Loucy (cell line): Measurements from ENCODE around the gene POLD4.

Source experiments
- H2AFZ ChIP-seq: fragments of 200-600 bp; sonication (generic); 2 replicates; pipeline ENCODE4 v1.6.0; 2016; ENCODE audit warnings: antibody characterized with exemption, mild to moderate bottlenecking, low read length, moderate library complexity
- H3F3A ChIP-seq: fragments of 200-600 bp; 2 replicates; pipeline ENCODE4 v1.6.0; 2016; ENCODE audit warnings: antibody characterized with exemption, low read depth, mild to moderate bottlenecking
- H3K27me3 ChIP-seq: fragments of 200-600 bp; sonication (generic); 2 replicates; pipeline ENCODE4 v1.6.1; 2014; ENCODE audit warnings: low read length, mild to moderate bottlenecking; ENCODE audit not compliant: insufficient read depth, poor library complexity, severe bottlenecking
- H3K36me3 ChIP-seq: fragments of 200-600 bp; sonication (generic); 2 replicates; pipeline ENCODE4 v1.6.1; 2016; ENCODE audit warnings: low read length; ENCODE audit not compliant: insufficient read depth
- H3K4me1 ChIP-seq: fragments of 200-600 bp; sonication (generic); 2 replicates; pipeline ENCODE4 v1.5.1; 2014; ENCODE audit warnings: low read length, mild to moderate bottlenecking; ENCODE audit not compliant: insufficient read depth, poor library complexity, severe bottlenecking
- H3K4me2 ChIP-seq: fragments of 200-600 bp; sonication (generic); 2 replicates; pipeline ENCODE4 v1.6.0; 2014; ENCODE audit warnings: antibody characterized with exemption, low read length, low read depth, mild to moderate bottlenecking; ENCODE audit not compliant: poor library complexity, severe bottlenecking
- H3K4me3 ChIP-seq: fragments of 200-600 bp; sonication (generic); 2 replicates; pipeline ENCODE4 v1.5.1; 2014; ENCODE audit warnings: low read length, mild to moderate bottlenecking, mixed read lengths; ENCODE audit not compliant: poor library complexity, severe bottlenecking
- H3K79me2 ChIP-seq: fragments of 200-600 bp; sonication (generic); 2 replicates; pipeline ENCODE4 v1.6.1; 2014; ENCODE audit warnings: low read length; ENCODE audit not compliant: insufficient read depth
- H3K9ac ChIP-seq: fragments of 200-600 bp; sonication (generic); 2 replicates; pipeline ENCODE4 v1.6.0; 2014; ENCODE audit warnings: mild to moderate bottlenecking, low read depth, low read length, moderate library complexity; ENCODE audit not compliant: poor library complexity, severe bottlenecking
- H3K9me2 ChIP-seq: fragments of 200-600 bp; sonication (generic); replicated peaks from 2 replicates; pipeline ENCODE4 v1.6.1; 2016; ENCODE audit warnings: low read depth, low read length, mixed read lengths
- H3K9me3 ChIP-seq: fragments of 200-600 bp; sonication (generic); 2 replicates; pipeline ENCODE4 v1.6.1; 2014; ENCODE audit warnings: mild to moderate bottlenecking, antibody characterized with exemption, low read length, low read depth; ENCODE audit not compliant: insufficient read depth
- H4K20me1 ChIP-seq: fragments of 200-600 bp; sonication (generic); 2 replicates; pipeline ENCODE4 v1.6.0; 2014; ENCODE audit warnings: antibody characterized with exemption, low read length, mild to moderate bottlenecking; ENCODE audit not compliant: insufficient read depth, poor library complexity, severe bottlenecking
- EZH2phosphoT487 ChIP-seq: fragments of 200-600 bp; IDR thresholded peaks from 2 replicates; pipeline ENCODE4 v1.6.1; 2018; ENCODE audit warnings: antibody characterized with exemption, mild to moderate bottlenecking, moderate library complexity, borderline replicate concordance
- TF ChIP-seq, protein P1 (sequence below): fragments of 200-600 bp; sonication (generic); conservative IDR thresholded peaks from 2 replicates; pipeline ENCODE4 v1.5.1; 2014; ENCODE audit warnings: mild to moderate bottlenecking, antibody characterized with exemption, low read length

Gene POLD4

DNA sequence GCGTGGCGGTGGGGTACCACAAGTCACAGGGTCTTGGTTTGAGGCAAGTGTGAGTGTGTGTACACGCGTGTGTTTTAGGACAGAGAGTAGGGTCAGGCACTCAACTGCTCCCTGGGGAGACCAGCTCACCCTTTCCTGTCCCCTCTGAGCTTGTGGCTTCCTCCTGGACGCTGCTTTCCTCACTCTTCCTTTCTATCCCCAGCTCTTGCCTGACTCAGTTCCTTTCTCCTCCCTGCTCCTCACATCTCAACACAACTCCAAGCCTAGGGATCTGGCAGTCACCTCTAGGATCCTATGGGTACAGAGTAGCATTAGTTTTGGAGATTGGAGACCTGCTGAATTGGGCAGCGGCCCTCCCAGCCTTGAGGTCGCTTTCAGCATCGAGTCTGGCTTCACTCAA is 15.9 kb upstream of the POLD4 start:
- no peak overlapping the region for H3K9ac ChIP-seq
- no peaks in the 10 kb centered on the region for H3K27me3 ChIP-seq
- H3K9me2 ChIP-seq = no peaks in the 10 kb centered on the region
- H3K36me3 ChIP-seq = no peaks in the 10 kb centered on the region
- H3F3A ChIP-seq = no peaks in the 10 kb centered on the region
- no peaks in the 10 kb centered on the region for H3K9me3 ChIP-seq
- H3K4me2 ChIP-seq = no peak overlapping the region
- H4K20me1 ChIP-seq = no peaks in the 10 kb centered on the region
- H3K4me1 ChIP-seq = peaks cover 64% of the 10 kb centered on the region
- no peak overlapping the region for H3K4me3 ChIP-seq
- H3K79me2 ChIP-seq = peaks cover 4% of the 10 kb centered on the region; the same call in 1 of the 2 replicates
- TF ChIP-seq, protein P1, sequence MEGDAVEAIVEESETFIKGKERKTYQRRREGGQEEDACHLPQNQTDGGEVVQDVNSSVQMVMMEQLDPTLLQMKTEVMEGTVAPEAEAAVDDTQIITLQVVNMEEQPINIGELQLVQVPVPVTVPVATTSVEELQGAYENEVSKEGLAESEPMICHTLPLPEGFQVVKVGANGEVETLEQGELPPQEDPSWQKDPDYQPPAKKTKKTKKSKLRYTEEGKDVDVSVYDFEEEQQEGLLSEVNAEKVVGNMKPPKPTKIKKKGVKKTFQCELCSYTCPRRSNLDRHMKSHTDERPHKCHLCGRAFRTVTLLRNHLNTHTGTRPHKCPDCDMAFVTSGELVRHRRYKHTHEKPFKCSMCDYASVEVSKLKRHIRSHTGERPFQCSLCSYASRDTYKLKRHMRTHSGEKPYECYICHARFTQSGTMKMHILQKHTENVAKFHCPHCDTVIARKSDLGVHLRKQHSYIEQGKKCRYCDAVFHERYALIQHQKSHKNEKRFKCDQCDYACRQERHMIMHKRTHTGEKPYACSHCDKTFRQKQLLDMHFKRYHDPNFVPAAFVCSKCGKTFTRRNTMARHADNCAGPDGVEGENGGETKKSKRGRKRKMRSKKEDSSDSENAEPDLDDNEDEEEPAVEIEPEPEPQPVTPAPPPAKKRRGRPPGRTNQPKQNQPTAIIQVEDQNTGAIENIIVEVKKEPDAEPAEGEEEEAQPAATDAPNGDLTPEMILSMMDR = no peak
- no peak for TF ChIP-seq EZH2phosphoT487
- H2AFZ ChIP-seq = no peak overlapping the region

DNA sequence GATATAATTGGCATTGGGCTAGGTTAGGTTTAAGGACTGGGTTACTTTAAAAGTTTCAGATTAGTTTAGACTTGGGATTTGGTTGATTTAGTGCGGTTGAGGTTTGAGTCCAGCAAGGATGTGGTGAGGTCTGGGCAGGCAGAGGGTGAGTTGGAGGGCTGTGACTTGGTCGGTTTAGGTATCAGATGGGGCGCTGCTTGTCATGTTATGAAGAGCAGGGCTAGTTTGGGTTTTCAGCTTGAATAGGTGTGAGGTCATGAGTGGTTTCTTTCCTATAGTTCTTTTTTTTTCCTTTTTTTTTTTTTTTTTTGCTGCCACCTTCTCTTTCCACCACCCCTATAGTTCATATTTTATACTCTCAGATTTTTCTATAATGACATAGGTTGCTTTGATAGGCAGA is 15.3 kb upstream of the POLD4 start:
- Histone ChIP-seq H3K4me3 (no peak overlapping the region), H3K79me2 (peaks cover 4% of the 10 kb centered on the region; the same call in 1 of the 2 replicates), H3K27me3 (no peaks in the 10 kb centered on the region), H3K36me3 (no peaks in the 10 kb centered on the region), H3K9me2 (no peaks in the 10 kb centered on the region), H4K20me1 (no peaks in the 10 kb centered on the region), H3F3A (no peaks in the 10 kb centered on the region), H2AFZ (no peak overlapping the region), H3K4me1 (peaks cover 63% of the 10 kb centered on the region), H3K4me2 (no peak overlapping the region), H3K9me3 (no peaks in the 10 kb centered on the region), H3K9ac (no peak overlapping the region)
- TF ChIP-seq, protein P1 = no peak
- TF ChIP-seq EZH2phosphoT487 = no peak

DNA sequence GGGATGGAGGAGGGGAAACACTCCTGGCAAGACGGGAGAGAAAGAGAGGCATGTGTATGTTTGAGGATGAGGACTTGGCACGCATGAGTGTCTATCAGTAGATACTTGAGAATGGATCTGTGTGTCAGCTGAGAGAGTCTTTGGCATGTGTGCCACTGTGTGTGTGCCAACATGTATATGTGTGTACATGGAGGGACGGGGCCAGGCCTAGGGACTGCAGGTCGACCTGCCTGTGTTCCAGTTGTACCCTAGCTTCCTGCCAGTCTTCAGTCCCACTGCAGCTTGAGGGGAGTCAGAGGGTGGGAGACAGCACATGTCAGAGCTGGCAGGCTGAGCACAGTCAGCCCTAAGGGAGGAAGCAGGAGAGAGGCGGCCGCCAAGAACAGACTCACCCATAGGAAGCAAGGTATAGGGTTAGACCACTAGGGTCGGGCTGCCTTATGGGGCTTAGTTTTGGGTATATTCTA is 14.4 kb upstream of the POLD4 start:
- peaks cover 4% of the 10 kb centered on the region; the same call in 1 of the 2 replicates for H3K79me2 ChIP-seq
- H3K4me1 ChIP-seq = peaks cover 57% of the 10 kb centered on the region
- no peaks in the 10 kb centered on the region for H3K9me2 ChIP-seq
- H3K9me3 ChIP-seq = no peaks in the 10 kb centered on the region
- no peak overlapping the region for H3K9ac ChIP-seq
- no peak overlapping the region for H3K4me3 ChIP-seq
- no peak overlapping the region for H2AFZ ChIP-seq
- H3K36me3 ChIP-seq = no peaks in the 10 kb centered on the region
- TF ChIP-seq, protein P1 = no peak
- no peak for TF ChIP-seq EZH2phosphoT487
- H3F3A ChIP-seq = no peaks in the 10 kb centered on the region
- H4K20me1 ChIP-seq = no peaks in the 10 kb centered on the region
- H3K4me2 ChIP-seq = no peak overlapping the region
- H3K27me3 ChIP-seq = no peaks in the 10 kb centered on the region
